KMS-11 (cell line): ENCODE data around the gene DVL1.

ENCODE experiments used
- H2AFZ ChIP-seq: fragments of 200-600 bp; sonication (generic); 2 replicates; pipeline ENCODE4 v1.6.1; 2016; ENCODE audit warnings: antibody characterized with exemption, mixed run types, low read depth
- H3K27ac ChIP-seq: fragments of 200-600 bp; sonication (generic); 2 replicates; pipeline ENCODE4 v1.6.1; 2016; ENCODE audit warnings: mild to moderate bottlenecking, mixed run types
- H3K27me3 ChIP-seq: fragments of 200-600 bp; sonication (generic); 2 replicates; pipeline ENCODE4 v1.6.1; 2017; ENCODE audit warnings: mild to moderate bottlenecking, low read depth, mixed run types, moderate library complexity; ENCODE audit not compliant: insufficient read depth
- H3K36me3 ChIP-seq: fragments of 200-600 bp; sonication (generic); 2 replicates; pipeline ENCODE4 v1.6.1; 2017; ENCODE audit warnings: mild to moderate bottlenecking, mixed run types; ENCODE audit not compliant: insufficient read depth
- H3K4me1 ChIP-seq: fragments of 200-600 bp; sonication (generic); 2 replicates; pipeline ENCODE4 v1.6.1; 2016; ENCODE audit warnings: mild to moderate bottlenecking, low read depth, mixed run types; ENCODE audit not compliant: poor library complexity, severe bottlenecking
- H3K4me2 ChIP-seq: fragments of 200-600 bp; sonication (generic); 2 replicates; pipeline ENCODE4 v1.7.0; 2016; ENCODE audit warnings: mild to moderate bottlenecking, mixed run types
- H3K4me3 ChIP-seq: fragments of 200-600 bp; sonication (generic); IDR thresholded peaks from 2 replicates; pipeline ENCODE4 v1.6.1; 2017; ENCODE audit warnings: low read depth, low read length, mixed read lengths; ENCODE audit not compliant: insufficient read depth
- H3K79me2 ChIP-seq: fragments of 200-600 bp; sonication (generic); 2 replicates; pipeline ENCODE4 v1.6.1; 2016; ENCODE audit warnings: low read depth, mixed run types; ENCODE audit not compliant: insufficient read depth
- H3K9ac ChIP-seq: fragments of 200-600 bp; sonication (generic); 2 replicates; pipeline ENCODE4 v1.6.1; 2016; ENCODE audit warnings: mild to moderate bottlenecking, mixed run types
- H4K20me1 ChIP-seq: fragments of 200-600 bp; sonication (generic); 2 replicates; pipeline ENCODE4 v1.6.1; 2016; ENCODE audit warnings: mild to moderate bottlenecking, mixed run types; ENCODE audit not compliant: insufficient read depth
- CTCF ChIP-seq: fragments of 200-600 bp; sonication (generic); conservative IDR thresholded peaks from 2 replicates; pipeline ENCODE4 v1.6.1; 2017; ENCODE audit warnings: low read depth, mild to moderate bottlenecking, antibody characterized with exemption, low read length, moderate library complexity, mixed read lengths

Gene DVL1

GRCh38 chr1:1337793-1338147 is 11.4 kb downstream of the DVL1 start:
- no peak for TF ChIP-seq CTCF
- Histone ChIP-seq H3K27me3 (no peaks in the 10 kb centered on the region), H3K4me3 (no peak overlapping the region), H3K9ac (no peak overlapping the region), H3K4me2 (no peak overlapping the region), H3K36me3 (no peaks in the 10 kb centered on the region), H3K4me1 (no peaks in the 10 kb centered on the region), H2AFZ (no peak overlapping the region), H4K20me1 (no peaks in the 10 kb centered on the region), H3K79me2 (no peaks in the 10 kb centered on the region), H3K27ac (no peak overlapping the region)

- Histone ChIP-seq H3K79me2 (no peaks in the 10 kb centered on the region), H3K27me3 (no peaks in the 10 kb centered on the region), H4K20me1 (no peaks in the 10 kb centered on the region), H3K4me3 (no peak overlapping the region), H3K4me2 (no peak overlapping the region), H3K9ac (no peak overlapping the region), H3K36me3 (no peaks in the 10 kb centered on the region), H3K4me1 (no peaks in the 10 kb centered on the region), H2AFZ (no peak overlapping the region), H3K27ac (no peak overlapping the region)
- no peak for TF ChIP-seq CTCF
These were observed 12.1 kb downstream of the DVL1 start for GRCh38 chr1:1336931-1337792.

GRCh38 chr1:1336446-1336845 is 12.8 kb downstream of the DVL1 start:
- no peak for TF ChIP-seq CTCF

GRCh38 chr1:1335792-1336248 is 13.4 kb downstream of the DVL1 start:
- no peaks in the 10 kb centered on the region for H3K4me1 ChIP-seq
- H3K9ac ChIP-seq: no peak overlapping the region
- no peaks in the 10 kb centered on the region for H3K79me2 ChIP-seq
- H3K4me2 ChIP-seq: no peak overlapping the region
- H2AFZ ChIP-seq: no peak overlapping the region
- H3K27ac ChIP-seq: no peak overlapping the region
- H3K36me3 ChIP-seq: no peaks in the 10 kb centered on the region
- no peak overlapping the region for H3K4me3 ChIP-seq
- H3K27me3 ChIP-seq: no peaks in the 10 kb centered on the region
- no peak for TF ChIP-seq CTCF
- H4K20me1 ChIP-seq: no peaks in the 10 kb centered on the region

More at GRCh38 chr1:1336446-1336845, 12.8 kb downstream of the DVL1 start:
- no peaks in the 10 kb centered on the region for H3K79me2 ChIP-seq
- no peaks in the 10 kb centered on the region for H3K4me1 ChIP-seq
- no peak overlapping the region for H3K4me2 ChIP-seq
- no peak overlapping the region for H3K4me3 ChIP-seq
- no peak overlapping the region for H3K9ac ChIP-seq
- H2AFZ ChIP-seq: no peak overlapping the region
- H4K20me1 ChIP-seq: no peaks in the 10 kb centered on the region
- no peaks in the 10 kb centered on the region for H3K27me3 ChIP-seq
- no peaks in the 10 kb centered on the region for H3K36me3 ChIP-seq
- H3K27ac ChIP-seq: no peak overlapping the region
